Erythroblast (primary cell): Measurements from ENCODE around the gene CDH22.

Experiments used
- GATA1 ChIP-seq: IDR thresholded peaks from 2 replicates; pipeline ENCODE4 v1.6.1; 2011; ENCODE audit warnings: low read depth, mild to moderate bottlenecking, control low read depth, low read length, moderate library complexity
- POLR2A ChIP-seq: IDR thresholded peaks from 2 replicates; pipeline ENCODE4 v1.6.1; 2011; ENCODE audit warnings: mild to moderate bottlenecking, low read length

- TF ChIP-seq POLR2A: no peak
- no peak for TF ChIP-seq GATA1
Observed at GRCh38 chr20:46339037-46339436, 30.7 kb upstream of the CDH22 start.
